ENCODE measurements around the gene OSBP2.

DNA sequence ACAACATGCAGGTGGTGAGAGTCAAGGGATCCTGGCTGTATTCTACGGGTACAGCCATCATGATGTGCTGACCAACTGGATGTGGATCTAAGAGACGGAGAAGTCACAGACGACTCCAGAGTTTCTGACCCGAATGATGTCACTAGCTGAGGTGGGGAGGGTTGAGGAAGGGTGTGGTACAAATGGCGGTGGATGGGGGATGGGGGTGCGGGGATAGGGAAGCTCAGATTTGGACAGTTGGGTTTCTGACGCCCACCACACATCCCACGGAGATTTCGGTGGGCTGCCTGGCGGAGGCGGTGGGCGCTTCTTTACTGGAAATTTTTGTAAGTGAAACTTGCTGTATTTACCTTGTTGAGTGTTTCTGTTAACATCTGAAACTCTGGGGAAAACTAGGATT is 126.7 kb downstream of the OSBP2 start:
- TF ChIP-seq, protein P1, sequence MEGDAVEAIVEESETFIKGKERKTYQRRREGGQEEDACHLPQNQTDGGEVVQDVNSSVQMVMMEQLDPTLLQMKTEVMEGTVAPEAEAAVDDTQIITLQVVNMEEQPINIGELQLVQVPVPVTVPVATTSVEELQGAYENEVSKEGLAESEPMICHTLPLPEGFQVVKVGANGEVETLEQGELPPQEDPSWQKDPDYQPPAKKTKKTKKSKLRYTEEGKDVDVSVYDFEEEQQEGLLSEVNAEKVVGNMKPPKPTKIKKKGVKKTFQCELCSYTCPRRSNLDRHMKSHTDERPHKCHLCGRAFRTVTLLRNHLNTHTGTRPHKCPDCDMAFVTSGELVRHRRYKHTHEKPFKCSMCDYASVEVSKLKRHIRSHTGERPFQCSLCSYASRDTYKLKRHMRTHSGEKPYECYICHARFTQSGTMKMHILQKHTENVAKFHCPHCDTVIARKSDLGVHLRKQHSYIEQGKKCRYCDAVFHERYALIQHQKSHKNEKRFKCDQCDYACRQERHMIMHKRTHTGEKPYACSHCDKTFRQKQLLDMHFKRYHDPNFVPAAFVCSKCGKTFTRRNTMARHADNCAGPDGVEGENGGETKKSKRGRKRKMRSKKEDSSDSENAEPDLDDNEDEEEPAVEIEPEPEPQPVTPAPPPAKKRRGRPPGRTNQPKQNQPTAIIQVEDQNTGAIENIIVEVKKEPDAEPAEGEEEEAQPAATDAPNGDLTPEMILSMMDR (IDR thresholded peaks at IDR 0.05; ENCODE audit: low read depth, low read length) = no peak
- no peak for TF ChIP-seq EZH2phosphoT487 (IDR thresholded peaks at IDR 0.05; ENCODE audit: low read depth)

Measured in OCI-LY3 (cell line).